Thymus (tissue), 11 donors: ENCODE data around the gene C17orf75. TPM values are rescaled to one million over a fixed set of nuclear protein-coding genes. Genes with fewer than 3 reads are reported as not detected.

Experiments
- DNase-seq, 9 donors: peaks; one replicate each; pipeline ENCODE4 v3.0.0-alpha.2; 2013; ENCODE audit warnings: low spot score in 9 of 9, low read depth in 6 of 9, missing footprints in 1 of 9
- H3K27ac ChIP-seq, 2 donors: one replicate each; pipeline ENCODE4 v1.5.1; 2013; ENCODE audit warnings: control low read depth in 1 of 2, low read depth in 1 of 2, low read length in 1 of 2, mild to moderate bottlenecking in 1 of 2, moderate library complexity in 1 of 2
- H3K27me3 ChIP-seq, 2 donors: one replicate each; pipeline ENCODE4 v1.5.1; 2013; ENCODE audit warnings: low read length in 1 of 2; ENCODE audit not compliant: control insufficient read depth in 2 of 2, insufficient read depth in 1 of 2
- H3K36me3 ChIP-seq, 2 donors: one replicate each; pipeline ENCODE4 v1.5.1; 2013; ENCODE audit warnings: low read length in 1 of 2, mild to moderate bottlenecking in 1 of 2, moderate library complexity in 1 of 2; ENCODE audit not compliant: control insufficient read depth in 2 of 2, insufficient read depth in 2 of 2
- H3K4me1 ChIP-seq, 2 donors: one replicate each; pipeline ENCODE4 v1.5.1; 2013; ENCODE audit warnings: low read length in 2 of 2; ENCODE audit not compliant: control insufficient read depth in 2 of 2, insufficient read depth in 2 of 2
- H3K4me3 ChIP-seq, 2 donors: one replicate each; pipeline ENCODE4 v1.5.1; 2013; ENCODE audit warnings: low read length in 2 of 2, control low read depth in 1 of 2, mild to moderate bottlenecking in 1 of 2
- H3K9me3 ChIP-seq, 2 donors: one replicate each; pipeline ENCODE4 v1.5.1; 2013; ENCODE audit warnings: low read length in 1 of 2, mild to moderate bottlenecking in 1 of 2; ENCODE audit not compliant: control insufficient read depth in 2 of 2, insufficient read depth in 1 of 2
- WGBS: extraction: QIAGEN DNeasy Blood & Tissue Kit; methylation state at CpG from one replicate; pipeline ENCODE4 v1.1.7; 2013; 5-methylcytosine and 5-hydroxymethylcytosine counted together
- polyA plus RNA-seq: library from polyadenylated mRNA; stranded (reverse); fragments of 200-250 nt; gene quantifications from one replicate; pipeline ENCODE4 v1.2.3, GENCODE V29; 2013
- total RNA-seq: library from RNA; stranded (reverse); fragments of 120-200 nt; gene quantifications from one replicate; pipeline ENCODE4 v1.2.4, GENCODE V29; 2013
- donor health status: healthy.

C17orf75 gene
- total and polyA plus RNA-seq, 2 donors: 21.5 to 30.7 TPM

DNA sequence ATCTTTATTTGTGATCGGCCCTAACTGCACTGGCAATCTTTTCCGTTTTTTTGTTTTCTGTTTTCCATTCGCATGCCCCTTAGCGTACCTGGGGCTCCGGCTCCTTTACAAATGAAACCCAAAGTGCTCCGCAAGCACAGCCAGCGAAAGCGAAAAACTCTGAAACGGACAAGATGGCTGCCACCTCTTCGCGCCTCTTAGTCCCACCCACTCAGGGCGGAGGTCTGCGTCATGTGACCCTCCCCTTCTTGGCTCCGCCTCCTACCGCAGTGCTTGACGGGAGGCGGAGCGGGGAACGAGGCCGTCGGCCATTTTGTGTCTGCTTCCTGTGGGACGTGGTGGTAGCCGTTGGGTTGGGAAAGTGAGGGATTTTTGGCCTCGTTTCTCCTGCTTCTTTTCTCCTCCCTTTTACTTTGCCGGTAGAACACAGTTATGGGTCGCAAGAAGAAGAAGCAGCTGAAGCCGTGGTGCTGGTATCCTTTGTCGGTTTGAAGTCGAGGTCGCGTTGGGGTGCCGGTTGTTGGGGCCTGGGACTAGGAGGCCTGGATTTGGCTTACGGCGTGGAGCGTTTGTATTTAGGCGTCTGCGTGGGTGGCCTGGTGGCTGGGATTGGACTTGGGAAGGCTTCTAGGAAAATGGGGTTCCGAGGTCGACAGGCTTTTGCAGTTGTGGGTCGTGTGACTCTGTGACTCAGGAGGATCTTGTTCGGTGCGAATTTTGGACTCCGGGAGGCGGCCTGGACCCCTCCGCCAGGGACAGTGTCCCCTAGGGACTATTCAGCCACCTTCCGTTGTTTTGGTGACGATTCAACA, 8.1 kb upstream of the C17orf75 start, which contains the start of gene ZNF207:
Gene ZNF207, plus strand, starts transcription at position 304 of the 812 bp plus-strand sequence. Its CDS starts 129 bp downstream, at position 433.
- H3K4me1 ChIP-seq: peaks cover 13 to 14% of the 10 kb centered on the region in 2 donors
- no peaks in the 10 kb centered on the region for H3K27me3 ChIP-seq
- H3K36me3 ChIP-seq: peaks cover 20 to 34% of the 10 kb centered on the region in 2 donors
- peak within 1 kb of the TSS; percentile 100 for H3K4me3 ChIP-seq
- WGBS: under 1% methylated on average over 47 of the region's 47 CpGs
- H3K27ac ChIP-seq: peak within 1 kb of the TSS; percentile 99
- H3K9me3 ChIP-seq: no peaks in the 10 kb centered on the region
- peak; percentile 90 to 98 (median 96) for DNase-seq

DNA sequence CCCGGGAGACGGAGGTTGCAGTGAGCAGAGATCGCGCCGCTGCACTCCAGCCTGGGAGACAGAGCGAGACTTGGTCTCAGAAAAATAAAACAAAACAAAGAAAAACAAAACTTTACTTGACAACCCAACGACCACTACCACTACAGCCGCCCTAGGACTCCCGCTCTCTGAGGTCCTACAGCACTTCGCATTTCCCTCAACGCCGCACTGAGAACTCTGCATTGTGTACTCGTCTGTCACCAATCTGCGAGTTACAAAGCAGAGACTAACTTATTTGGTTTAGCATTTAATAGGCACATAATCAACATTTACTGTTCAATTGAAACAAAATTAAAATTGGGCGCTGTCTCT, 7.5 kb upstream of the C17orf75 start:
- H3K36me3 ChIP-seq: peaks cover 14 to 28% of the 10 kb centered on the region in 2 donors
- 22% methylated on average over 15 of the region's 15 CpGs for WGBS
- H3K9me3 ChIP-seq: no peaks in the 10 kb centered on the region
- H3K27ac ChIP-seq: peak overlapping the region; percentile 96 to 99
- peaks cover 12 to 14% of the 10 kb centered on the region in 2 donors for H3K4me1 ChIP-seq
- no peaks in the 10 kb centered on the region for H3K27me3 ChIP-seq
- H3K4me3 ChIP-seq: peak overlapping the region; percentile 100
- DNase-seq: peak in 4 of 9 donors; percentile 12 to 38 (median 22)

DNA sequence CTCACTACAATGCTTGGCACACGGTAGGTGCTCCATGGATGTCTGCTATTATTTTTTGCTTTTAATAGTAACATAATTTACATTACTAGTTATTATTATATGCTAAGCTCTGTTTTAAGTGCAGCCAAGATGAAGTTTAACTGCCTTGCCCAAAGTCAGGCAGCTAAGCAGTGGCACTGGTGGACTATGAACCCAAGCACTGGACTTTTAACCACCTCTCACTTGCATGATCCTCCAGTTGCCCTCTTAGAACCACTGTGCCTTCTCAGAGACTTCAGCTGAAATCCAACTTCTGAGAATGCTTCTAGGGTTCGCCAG, 6.5 kb upstream of the C17orf75 start:
- no peak for DNase-seq
- no peak overlapping the region for H3K27ac ChIP-seq
- H3K4me1 ChIP-seq: peaks cover 9 to 14% of the 10 kb centered on the region in 2 donors
- H3K9me3 ChIP-seq: no peaks in the 10 kb centered on the region
- peaks cover 6 to 19% of the 10 kb centered on the region in 2 donors for H3K36me3 ChIP-seq
- H3K4me3 ChIP-seq: no peak overlapping the region
- WGBS: 98% methylated on average over 2 of the region's 2 CpGs
- H3K27me3 ChIP-seq: no peaks in the 10 kb centered on the region

DNA sequence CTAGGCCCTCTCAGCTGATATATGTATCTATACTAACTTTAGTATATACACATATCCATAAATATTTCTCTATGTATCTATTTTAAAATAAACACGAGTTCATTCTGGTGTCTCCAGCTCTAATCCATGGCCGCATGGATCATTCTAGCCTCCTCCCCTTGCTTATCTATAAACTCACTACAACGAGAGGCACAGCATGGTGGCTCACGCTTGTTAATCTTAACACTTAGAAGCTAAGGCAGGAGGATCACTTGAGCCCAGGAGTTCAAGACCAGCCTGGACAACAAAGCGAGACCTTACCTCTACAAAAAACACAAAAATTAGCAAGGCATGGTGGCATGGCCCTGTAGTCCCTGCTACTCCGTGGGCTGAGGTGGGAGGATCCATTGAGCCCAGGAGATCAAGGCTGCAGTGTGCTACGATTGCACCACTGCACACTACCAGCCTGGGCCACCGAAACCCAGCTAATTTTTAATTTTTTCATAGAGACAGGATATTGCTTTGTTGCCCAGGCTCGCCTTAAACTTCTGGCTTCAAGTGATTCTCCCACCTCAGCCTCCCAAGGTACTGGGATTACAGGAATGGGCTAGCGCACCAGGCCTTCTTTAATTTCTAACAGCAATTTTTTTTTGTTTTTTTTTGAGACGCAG, 4.1 kb upstream of the C17orf75 start:
- no peak overlapping the region for H3K27ac ChIP-seq
- peaks cover 10 to 18% of the 10 kb centered on the region in 2 donors for H3K4me1 ChIP-seq
- no peaks in the 10 kb centered on the region for H3K36me3 ChIP-seq
- H3K9me3 ChIP-seq: no peaks in the 10 kb centered on the region
- no peaks in the 10 kb centered on the region for H3K27me3 ChIP-seq
- DNase-seq: no peak
- WGBS: 97% methylated on average over 11 of the region's 11 CpGs
- no peak overlapping the region for H3K4me3 ChIP-seq

DNA sequence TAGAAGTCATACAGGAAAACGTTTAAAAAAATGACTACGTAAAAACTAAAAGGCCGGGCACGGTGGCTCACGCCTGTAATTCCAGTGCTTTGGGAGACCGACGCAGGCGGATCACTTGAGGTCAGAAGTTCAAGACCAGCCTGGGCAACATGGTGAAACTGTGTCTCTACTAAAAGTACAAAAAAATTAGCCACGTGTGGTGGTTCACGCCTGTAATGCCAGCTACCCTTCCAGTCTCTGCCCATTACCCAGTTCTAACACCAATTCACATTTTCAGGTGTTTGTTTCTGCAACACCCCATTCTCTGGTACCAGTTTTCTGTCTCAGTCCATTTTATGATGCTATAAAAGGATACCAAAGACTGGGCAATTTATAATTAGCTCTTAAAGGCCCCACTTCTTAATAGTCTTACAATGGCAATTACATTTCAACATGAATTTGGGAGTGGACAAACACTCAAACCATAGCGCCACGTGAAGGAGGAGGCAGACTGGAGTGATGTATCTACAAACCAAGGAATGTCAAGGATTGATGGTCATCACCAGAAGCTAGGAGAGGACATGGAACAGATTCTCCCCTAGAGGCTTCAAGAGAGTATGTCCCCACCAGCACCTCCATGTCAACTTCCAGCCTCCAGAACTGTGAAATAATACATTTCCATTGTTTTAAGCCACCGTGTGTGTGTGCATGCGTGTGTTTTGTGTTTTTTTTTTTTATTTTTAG, 791 bp upstream of the C17orf75 start:
- Histone ChIP-seq H3K27ac (peak overlapping the region in 1 of 2 donors; percentile 36), H3K4me3 (peak overlapping the region; percentile 54 to 89), H3K4me1 (peaks cover 6 to 14% of the 10 kb centered on the region in 2 donors), H3K9me3 (no peaks in the 10 kb centered on the region), H3K36me3 (peaks cover 8 to 12% of the 10 kb centered on the region in 2 donors), H3K27me3 (no peaks in the 10 kb centered on the region)
- no peak for DNase-seq
- 89% methylated on average over 14 of the region's 14 CpGs for WGBS

DNA sequence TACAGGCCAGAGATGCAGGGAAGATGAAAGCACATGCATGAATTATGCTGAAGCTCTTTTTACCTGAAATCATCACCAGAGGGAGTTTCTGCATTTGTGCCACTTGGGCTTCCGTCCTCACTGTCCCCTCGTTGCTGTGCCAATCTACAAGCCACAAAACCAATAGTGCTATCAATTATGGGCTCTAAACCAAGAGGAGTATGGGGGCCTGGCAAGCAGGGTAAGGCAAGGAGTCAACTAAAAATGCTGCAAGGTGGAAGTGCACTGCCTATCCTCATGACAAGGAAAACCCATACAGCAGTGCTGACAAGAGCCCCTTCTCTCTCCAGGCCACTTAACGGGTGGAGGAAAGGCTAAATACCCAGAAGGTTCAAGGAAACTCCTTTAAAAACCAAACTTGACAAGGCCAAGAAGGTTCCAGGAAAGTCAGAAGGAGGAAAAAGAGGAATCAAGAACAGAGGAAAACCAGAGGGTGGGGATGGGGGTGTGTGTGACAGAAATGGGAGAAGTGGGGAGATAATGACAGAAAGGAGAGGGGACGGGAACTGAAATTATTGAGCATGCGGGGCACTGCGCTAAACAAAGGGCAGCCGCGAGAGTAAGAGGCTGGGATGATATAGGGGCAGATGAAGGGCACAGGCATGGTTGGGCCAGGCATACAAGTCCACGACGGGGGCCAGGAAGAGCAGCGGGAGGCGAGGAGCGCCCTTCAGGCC, 674 bp downstream of the C17orf75 start:
- DNase-seq: peak in 8 of 9 donors; percentile 32 to 82 (median 55)
- H3K36me3 ChIP-seq: peaks cover 16 to 21% of the 10 kb centered on the region in 2 donors
- H3K27ac ChIP-seq: peak overlapping the region; percentile 68 to 92
- peaks cover 6 to 14% of the 10 kb centered on the region in 2 donors for H3K4me1 ChIP-seq
- H3K9me3 ChIP-seq: no peaks in the 10 kb centered on the region
- H3K27me3 ChIP-seq: no peaks in the 10 kb centered on the region
- whole genome bisulfite sequencing: under 1% methylated on average over 13 of the region's 13 CpGs
- peak overlapping the region; percentile 54 to 89 for H3K4me3 ChIP-seq

DNA sequence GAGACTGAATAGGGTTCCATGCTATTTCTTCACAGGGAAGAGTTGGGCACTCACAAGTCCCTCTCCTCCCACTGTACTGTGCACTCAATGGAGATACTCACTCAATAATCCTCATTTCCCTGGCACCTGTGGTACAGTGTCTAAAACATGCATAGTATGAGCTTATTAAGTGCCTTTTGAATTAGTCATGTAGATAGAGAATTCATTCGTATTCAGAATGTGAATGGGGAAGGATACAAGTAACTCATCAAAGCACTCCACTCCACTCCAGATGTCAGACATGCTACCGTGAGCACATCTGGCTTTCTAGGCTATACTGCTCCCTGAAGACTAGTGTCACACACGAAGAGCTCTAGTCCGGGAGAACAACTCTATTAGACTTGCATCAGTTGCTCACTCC, 6.3 kb downstream of the C17orf75 start:
- Histone ChIP-seq H3K4me3 (no peak overlapping the region), H3K27ac (no peak overlapping the region), H3K27me3 (no peaks in the 10 kb centered on the region), H3K9me3 (no peaks in the 10 kb centered on the region), H3K4me1 (no peaks in the 10 kb centered on the region), H3K36me3 (peaks cover 25 to 48% of the 10 kb centered on the region in 2 donors)
- WGBS: 97% methylated on average over 4 of the region's 4 CpGs
- DNase-seq: no peak

DNA sequence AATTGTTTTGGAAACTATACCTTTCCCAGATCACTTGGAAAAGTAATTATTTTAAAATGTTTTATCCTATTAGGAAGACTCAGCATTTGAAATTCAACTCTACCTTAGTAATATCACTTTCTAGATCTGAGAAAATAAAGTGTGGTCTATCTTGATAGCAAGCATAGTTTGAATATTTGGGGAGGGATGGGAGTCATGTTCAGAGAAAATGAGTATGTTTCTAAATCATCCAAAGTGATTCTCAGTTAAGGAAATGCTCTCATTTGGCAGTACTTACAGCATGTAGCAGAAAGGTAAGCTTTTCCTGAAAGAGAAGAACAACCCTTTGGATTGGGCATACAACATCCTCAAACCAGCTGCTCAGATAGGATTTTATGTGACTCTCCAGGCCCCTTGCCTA, 6.9 kb downstream of the C17orf75 start:
- DNase-seq: no peak
- peaks cover 25 to 48% of the 10 kb centered on the region in 2 donors for H3K36me3 ChIP-seq
- no peaks in the 10 kb centered on the region for H3K9me3 ChIP-seq
- H3K27me3 ChIP-seq: no peaks in the 10 kb centered on the region
- no peaks in the 10 kb centered on the region for H3K4me1 ChIP-seq
- H3K27ac ChIP-seq: no peak overlapping the region
- no peak overlapping the region for H3K4me3 ChIP-seq
